ENCODE data around the gene TBCK.

- TF ChIP-seq CTCF (conservative IDR thresholded peaks at IDR 0.05 in 1 of 2, IDR thresholded peaks at IDR 0.05 in 1 of 2; ENCODE audit: extremely low read depth in 1 of 2, insufficient read depth in 1 of 2, low read depth in 1 of 2, low read length in 2 of 2): no peak
- no peak for TF ChIP-seq EZH2 (IDR thresholded peaks at IDR 0.05; ENCODE audit: borderline replicate concordance, low read length)
Measured at GRCh38 chr4:106323119-106323518, 7.1 kb upstream of the TBCK start.

Measured in mammary epithelial cell (primary cell).